ENCODE data around the gene SSH3. TPM values are rescaled to one million over a fixed set of nuclear protein-coding genes. Genes with fewer than 3 reads are reported as not detected.

Gene SSH3
- total RNA-seq, 1 experiment from 2014 or later: 57.8 TPM

DNA sequence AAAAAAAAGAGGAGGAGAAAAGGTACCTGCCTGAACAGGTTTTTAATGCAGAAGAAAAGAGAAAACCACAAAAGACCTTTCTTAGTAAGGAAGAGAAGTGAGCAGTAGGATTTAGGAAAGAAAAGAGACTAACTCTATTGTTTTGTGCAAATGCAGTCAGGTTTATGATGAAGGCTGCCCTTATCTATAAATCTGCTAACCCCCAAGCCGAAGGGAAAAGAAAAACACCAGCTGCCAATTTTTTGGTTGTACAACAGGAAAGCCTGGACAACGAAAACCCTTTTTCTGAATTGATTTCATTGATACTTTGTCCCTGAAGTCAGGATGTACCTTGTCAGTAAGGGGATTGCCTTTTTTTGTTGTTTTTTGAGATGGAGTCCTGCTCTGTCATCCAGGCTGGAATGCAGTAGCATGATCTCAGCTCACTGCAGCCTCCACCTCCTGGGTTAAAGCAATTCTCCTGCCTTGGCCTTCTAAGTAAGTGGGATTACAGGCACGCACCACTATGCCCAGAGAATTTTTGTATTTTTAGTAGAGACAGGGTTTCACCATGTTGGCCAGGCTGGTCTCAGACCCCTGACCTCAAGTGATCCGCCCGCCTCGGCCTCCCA, 28.9 kb downstream of the SSH3 start:
- Histone ChIP-seq H3K9me2 (ENCODE audit: insufficient read depth) (no peaks in the 10 kb centered on the region), H3K4me2 (ENCODE audit: low read length) (no peak overlapping the region), H2AFZ (ENCODE audit: low read depth, low read length, poor library complexity, severe bottlenecking) (no peak overlapping the region), H3K4me1 (ENCODE audit: control insufficient read depth in 1 of 2, insufficient read depth in 2 of 2, low read length in 2 of 2) (no peaks in the 10 kb centered on the region), H3K27me3 (ENCODE audit: insufficient read depth, low read length) (no peaks in the 10 kb centered on the region), H3K9me3 (ENCODE audit: control insufficient read depth in 1 of 2, insufficient read depth in 1 of 2, low read depth in 1 of 2, low read length in 2 of 2) (no peaks in the 10 kb centered on the region), H3K27ac (ENCODE audit: low read depth, low read length) (no peak overlapping the region), H3K36me3 (ENCODE audit: control insufficient read depth in 1 of 2, insufficient read depth in 2 of 2, low read length in 2 of 2) (no peaks in the 10 kb centered on the region; a peak in 1 of 4 replicates), H4K20me1 (ENCODE audit: insufficient read depth) (no peaks in the 10 kb centered on the region), H3K4me3 (replicated peaks in 1 of 2; ENCODE audit: low read depth in 1 of 2, low read length in 2 of 2) (no peak overlapping the region), H3K79me2 (ENCODE audit: insufficient read depth, low read length) (no peaks in the 10 kb centered on the region), H3K9ac (ENCODE audit: low read length) (no peak overlapping the region)
- no TSS peak for BruUV-seq (replicated peaks)
- ChIA-PET CTCF (no interaction called here), RAD21 (ENCODE audit: low non-redundant PET in 1 of 2, low total read pairs in 2 of 2, uncharacterized antibody in 2 of 2, unreplicated experiment in 2 of 2) (no interaction called here), POLR2A (no interaction called here)
- intact Hi-C loops (cut with micrococcal nuclease): no loop called here
- TF ChIP-seq RAD21 (IDR thresholded peaks at IDR 0.05; ENCODE audit: low read depth) (no peak), ZFX (IDR thresholded peaks at IDR 0.05) (no peak), CEBPB (IDR thresholded peaks at IDR 0.05; ENCODE audit: low read depth) (no peak), TCF7L2 (IDR thresholded peaks at IDR 0.05; ENCODE audit: borderline replicate concordance, extremely low read depth, insufficient read depth, insufficient read length) (no peak), POLR2AphosphoS5 (IDR thresholded peaks at IDR 0.05; ENCODE audit: low read depth, low read length) (no peak), SIN3A (IDR thresholded peaks at IDR 0.05; ENCODE audit: low read depth) (no peak), SP1 (IDR thresholded peaks at IDR 0.05; ENCODE audit: low read depth) (no peak), YY1 (IDR thresholded peaks at IDR 0.05; ENCODE audit: extremely low read depth, insufficient replicate concordance, low read depth, low read length) (no peak), EGR1 (IDR thresholded peaks at IDR 0.05; ENCODE audit: low read depth) (no peak), ZNF274 (IDR thresholded peaks at IDR 0.05; ENCODE audit: low read depth, low read length) (no peak), FOSL1 (IDR thresholded peaks at IDR 0.05; ENCODE audit: low read depth) (no peak)
- TF ChIP-seq, protein P1, sequence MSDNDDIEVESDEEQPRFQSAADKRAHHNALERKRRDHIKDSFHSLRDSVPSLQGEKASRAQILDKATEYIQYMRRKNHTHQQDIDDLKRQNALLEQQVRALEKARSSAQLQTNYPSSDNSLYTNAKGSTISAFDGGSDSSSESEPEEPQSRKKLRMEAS (IDR thresholded peaks at IDR 0.05): no peak
- TF ChIP-seq, protein P2, sequence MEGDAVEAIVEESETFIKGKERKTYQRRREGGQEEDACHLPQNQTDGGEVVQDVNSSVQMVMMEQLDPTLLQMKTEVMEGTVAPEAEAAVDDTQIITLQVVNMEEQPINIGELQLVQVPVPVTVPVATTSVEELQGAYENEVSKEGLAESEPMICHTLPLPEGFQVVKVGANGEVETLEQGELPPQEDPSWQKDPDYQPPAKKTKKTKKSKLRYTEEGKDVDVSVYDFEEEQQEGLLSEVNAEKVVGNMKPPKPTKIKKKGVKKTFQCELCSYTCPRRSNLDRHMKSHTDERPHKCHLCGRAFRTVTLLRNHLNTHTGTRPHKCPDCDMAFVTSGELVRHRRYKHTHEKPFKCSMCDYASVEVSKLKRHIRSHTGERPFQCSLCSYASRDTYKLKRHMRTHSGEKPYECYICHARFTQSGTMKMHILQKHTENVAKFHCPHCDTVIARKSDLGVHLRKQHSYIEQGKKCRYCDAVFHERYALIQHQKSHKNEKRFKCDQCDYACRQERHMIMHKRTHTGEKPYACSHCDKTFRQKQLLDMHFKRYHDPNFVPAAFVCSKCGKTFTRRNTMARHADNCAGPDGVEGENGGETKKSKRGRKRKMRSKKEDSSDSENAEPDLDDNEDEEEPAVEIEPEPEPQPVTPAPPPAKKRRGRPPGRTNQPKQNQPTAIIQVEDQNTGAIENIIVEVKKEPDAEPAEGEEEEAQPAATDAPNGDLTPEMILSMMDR (IDR thresholded peaks at IDR 0.05 in 2 of 3, conservative IDR thresholded peaks at IDR 0.05 in 1 of 3; ENCODE audit: borderline replicate concordance in 1 of 3, insufficient read depth in 1 of 3, low read depth in 2 of 3, low read length in 2 of 3): no peak
- TF ChIP-seq, protein P3, sequence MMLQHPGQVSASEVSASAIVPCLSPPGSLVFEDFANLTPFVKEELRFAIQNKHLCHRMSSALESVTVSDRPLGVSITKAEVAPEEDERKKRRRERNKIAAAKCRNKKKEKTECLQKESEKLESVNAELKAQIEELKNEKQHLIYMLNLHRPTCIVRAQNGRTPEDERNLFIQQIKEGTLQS (IDR thresholded peaks at IDR 0.05): no peak
- TF ChIP-seq, protein P4, sequence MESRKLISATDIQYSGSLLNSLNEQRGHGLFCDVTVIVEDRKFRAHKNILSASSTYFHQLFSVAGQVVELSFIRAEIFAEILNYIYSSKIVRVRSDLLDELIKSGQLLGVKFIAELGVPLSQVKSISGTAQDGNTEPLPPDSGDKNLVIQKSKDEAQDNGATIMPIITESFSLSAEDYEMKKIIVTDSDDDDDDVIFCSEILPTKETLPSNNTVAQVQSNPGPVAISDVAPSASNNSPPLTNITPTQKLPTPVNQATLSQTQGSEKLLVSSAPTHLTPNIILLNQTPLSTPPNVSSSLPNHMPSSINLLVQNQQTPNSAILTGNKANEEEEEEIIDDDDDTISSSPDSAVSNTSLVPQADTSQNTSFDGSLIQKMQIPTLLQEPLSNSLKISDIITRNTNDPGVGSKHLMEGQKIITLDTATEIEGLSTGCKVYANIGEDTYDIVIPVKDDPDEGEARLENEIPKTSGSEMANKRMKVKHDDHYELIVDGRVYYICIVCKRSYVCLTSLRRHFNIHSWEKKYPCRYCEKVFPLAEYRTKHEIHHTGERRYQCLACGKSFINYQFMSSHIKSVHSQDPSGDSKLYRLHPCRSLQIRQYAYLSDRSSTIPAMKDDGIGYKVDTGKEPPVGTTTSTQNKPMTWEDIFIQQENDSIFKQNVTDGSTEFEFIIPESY (IDR thresholded peaks at IDR 0.05; ENCODE audit: extremely low read depth, insufficient replicate concordance, low read length): no peak
- ATAC-seq: no peak
- DNase-seq (ENCODE audit: low read depth, low spot score): no peak

All from HCT116 (cell line).